Breast epithelium (tissue), 3 donors: ENCODE measurements around the gene AHRR.

Source experiments
- POLR2A ChIP-seq: fragments of 450-650 bp; IDR thresholded peaks from one replicate; pipeline ENCODE4 v1.6.1; 2016; ENCODE audit warnings: antibody characterized with exemption, mild to moderate bottlenecking, moderate library complexity
- TF ChIP-seq, protein P1 (sequence below), 3 donors: fragments of 450-650 bp; IDR thresholded peaks; one replicate each; pipeline ENCODE4 v1.5.1; 2016 to 2017; ENCODE audit warnings: antibody characterized with exemption in 3 of 3, mild to moderate bottlenecking in 3 of 3, moderate library complexity in 3 of 3

DNA sequence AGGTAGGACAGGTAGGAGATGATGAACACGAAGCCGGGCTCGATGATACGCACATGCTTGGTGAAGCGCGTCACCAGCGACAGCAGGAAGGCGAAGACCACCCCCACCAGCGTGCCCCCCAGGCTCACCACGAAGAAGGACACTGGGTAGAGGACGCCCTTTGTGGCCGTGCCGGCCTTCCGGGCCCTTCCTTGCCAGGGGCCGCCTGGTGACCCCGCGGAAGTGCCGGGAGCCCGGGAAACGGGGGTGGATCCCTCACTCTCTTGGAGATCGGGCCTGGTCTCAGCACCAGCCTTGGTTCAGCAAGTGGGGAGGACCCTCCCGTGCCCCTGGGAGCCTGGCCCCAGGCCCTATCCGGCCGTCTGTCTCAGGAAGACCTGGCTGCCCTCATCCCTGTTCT is 163.0 kb downstream of the AHRR start:
- TF ChIP-seq, protein P1, sequence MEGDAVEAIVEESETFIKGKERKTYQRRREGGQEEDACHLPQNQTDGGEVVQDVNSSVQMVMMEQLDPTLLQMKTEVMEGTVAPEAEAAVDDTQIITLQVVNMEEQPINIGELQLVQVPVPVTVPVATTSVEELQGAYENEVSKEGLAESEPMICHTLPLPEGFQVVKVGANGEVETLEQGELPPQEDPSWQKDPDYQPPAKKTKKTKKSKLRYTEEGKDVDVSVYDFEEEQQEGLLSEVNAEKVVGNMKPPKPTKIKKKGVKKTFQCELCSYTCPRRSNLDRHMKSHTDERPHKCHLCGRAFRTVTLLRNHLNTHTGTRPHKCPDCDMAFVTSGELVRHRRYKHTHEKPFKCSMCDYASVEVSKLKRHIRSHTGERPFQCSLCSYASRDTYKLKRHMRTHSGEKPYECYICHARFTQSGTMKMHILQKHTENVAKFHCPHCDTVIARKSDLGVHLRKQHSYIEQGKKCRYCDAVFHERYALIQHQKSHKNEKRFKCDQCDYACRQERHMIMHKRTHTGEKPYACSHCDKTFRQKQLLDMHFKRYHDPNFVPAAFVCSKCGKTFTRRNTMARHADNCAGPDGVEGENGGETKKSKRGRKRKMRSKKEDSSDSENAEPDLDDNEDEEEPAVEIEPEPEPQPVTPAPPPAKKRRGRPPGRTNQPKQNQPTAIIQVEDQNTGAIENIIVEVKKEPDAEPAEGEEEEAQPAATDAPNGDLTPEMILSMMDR (IDR thresholded peaks at IDR 0.05) = no peak
- TF ChIP-seq POLR2A = no peak
